Stimulated activated CD8-positive, alpha-beta memory T cell treated with anti-CD3 and anti-CD28 coated beads, Interleukin-12 subunit alpha, Interleukin-12 subunit beta, amount 100 ng/mL, for 1 hour (primary cell): ENCODE data around the gene GUCY1A1.

ENCODE experiments used
- DNase-seq: peaks from one replicate; pipeline ENCODE4 v3.0.0-alpha.2; 2020; ENCODE audit warnings: low read depth

Gene GUCY1A1

GRCh38 chr4:155693015-155693663 lies 26.5 kb downstream of the GUCY1A1 start:
- DNase-seq: no peak

DNA sequence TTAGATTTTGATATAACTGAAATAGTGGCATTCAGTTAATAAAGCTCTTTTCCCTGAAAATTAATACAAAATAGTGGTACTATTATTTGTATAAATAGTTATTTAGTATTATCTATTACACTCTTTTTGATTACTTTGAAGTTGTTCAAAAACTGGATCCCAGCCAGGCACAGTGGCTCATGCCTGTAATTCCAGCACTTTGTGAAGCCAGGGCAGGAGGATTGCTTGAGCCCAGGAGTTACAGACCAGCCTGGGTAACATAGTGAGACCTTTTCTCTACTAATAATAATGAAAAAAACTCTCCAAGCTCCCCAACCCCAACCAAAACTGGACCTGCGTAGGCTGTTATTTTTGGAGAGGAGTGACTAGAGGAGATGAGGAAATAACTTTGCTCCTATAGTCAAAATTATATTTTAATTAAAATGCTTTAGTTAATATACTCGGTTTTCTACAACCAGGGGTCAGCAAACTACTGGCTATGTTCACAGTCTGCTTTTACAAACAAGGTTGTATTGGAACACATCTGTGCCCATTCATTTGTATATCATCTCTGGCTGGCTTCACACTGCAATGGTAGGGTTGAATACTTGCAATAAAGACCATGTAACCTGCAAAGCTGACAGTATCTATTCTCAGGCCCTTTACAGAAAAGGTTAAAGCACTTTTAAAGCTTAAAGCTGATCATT lies 27.6 kb downstream of the GUCY1A1 start:
- no peak for DNase-seq

DNA sequence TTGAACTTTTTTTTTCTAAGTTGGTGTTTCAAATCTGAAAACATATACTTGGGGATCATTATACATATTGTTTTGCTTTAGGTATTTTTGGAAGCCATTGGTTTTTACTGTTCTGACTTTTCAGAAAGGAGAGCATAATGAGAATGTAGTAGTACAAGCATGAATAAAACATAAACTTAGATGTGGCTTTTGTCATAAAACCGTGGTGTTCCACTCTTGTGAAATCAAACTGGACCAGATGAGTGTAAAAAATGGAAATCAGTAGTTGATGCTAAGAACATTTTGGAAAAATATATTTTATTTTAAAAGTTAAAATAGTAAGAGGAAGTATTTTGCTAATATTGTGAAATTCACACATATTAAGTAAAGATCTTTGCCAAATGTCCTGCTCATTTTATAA lies 29.6 kb downstream of the GUCY1A1 start:
- DNase-seq: no peak

DNA sequence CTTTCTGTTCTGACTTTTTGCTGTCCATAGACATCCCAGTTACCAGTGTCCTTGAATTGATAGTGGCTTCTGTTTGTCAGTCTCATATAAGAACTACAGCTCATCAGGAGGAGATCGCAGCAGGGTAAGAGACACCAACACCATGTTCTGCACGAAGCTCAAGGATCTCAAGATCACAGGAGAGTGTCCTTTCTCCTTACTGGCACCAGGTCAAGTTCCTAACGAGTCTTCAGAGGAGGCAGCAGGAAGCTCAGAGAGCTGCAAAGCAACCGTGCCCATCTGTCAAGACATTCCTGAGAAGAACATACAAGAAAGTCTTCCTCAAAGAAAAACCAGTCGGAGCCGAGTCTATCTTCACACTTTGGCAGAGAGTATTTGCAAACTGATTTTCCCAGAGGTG lies 30.1 kb downstream of the GUCY1A1 start:
- no peak for DNase-seq

- no peak for DNase-seq
Measured at GRCh38 chr4:155701827-155702226, 35.2 kb downstream of the GUCY1A1 start.

DNA sequence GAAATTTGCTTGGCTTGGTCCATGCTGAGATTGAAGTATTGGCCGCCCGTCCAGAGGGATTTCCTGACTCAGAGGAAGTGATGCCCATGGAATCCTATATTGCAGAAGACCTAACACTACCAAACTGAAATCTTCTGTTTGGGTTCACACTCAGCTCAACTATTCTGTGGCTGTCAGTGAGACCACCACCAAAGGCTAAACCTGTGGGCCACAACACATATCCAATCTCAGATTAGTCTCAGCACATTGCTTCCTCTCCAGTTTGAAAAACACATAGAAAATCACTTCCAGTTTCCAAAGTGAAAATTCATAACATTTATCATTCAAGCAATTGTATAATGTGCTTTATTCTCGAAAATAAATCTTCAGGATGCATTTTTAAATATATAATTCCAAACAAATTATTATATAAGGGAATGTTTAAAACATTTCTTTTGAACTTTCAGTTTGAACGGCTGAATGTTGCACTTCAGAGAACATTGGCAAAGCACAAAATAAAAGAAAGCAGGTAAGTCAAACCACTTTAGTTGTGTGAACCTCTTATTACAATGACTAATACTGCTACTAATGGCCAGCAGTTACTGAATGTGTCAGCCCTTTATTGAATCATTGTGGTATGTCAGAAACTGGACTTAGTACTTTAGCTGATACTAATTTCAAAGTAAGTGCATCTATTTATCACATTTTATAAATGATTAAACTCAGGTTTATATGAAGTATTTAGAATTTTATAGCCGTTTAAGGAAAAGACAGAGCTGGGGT lies 37.0 kb downstream of the GUCY1A1 start:
- no peak for DNase-seq

DNA sequence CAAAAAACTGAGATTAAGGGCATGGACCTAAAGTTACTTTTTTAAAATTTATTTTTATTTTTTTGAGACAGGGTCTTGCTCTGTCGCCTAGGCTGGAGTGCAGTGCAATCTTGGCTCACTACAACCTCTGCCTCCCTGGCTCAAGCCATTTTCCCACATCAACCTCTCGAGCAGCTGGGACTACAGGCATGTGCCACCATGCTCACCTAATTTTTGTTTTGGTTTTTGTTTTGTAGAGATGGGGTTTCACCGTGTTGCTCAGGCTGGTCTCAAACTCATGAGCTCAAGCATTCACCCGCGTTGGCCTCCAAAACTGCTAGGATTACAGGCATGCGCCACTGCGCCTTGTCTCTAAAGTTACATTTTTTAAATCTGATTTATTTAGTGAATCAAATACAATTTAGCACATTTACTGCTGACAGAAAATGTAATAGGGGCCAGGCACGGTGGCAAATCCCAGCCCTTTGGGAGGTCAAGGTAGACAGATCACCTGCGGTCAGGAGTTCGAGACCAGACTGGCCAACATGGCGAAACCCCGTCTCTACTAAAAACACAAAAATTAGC lies 38.3 kb downstream of the GUCY1A1 start:
- DNase-seq: no peak

DNA sequence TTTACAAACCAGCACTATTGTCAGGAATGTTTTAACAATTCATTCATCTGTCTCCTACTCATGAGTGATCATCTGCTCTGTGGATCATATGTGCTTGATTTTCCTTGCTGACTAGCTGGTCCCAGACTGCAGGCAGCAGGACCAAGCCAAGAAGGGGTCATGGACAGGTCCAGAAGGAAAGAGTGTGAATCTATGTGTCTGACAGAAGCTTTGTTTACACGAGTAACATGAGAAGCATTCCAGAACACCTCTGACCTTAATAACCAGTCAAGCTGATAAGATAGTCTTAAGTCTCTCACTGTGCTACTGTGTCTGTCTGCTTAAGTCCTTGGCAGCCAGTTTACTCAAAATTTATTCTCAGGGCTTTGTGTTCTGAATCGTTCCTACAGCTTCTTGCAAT lies 39.0 kb downstream of the GUCY1A1 start:
- no peak for DNase-seq

- no peak for DNase-seq
Measured at GRCh38 chr4:155706147-155706546, 39.5 kb downstream of the GUCY1A1 start.

- no peak for DNase-seq
Measured at GRCh38 chr4:155707251-155707650, 40.6 kb downstream of the GUCY1A1 start.

DNA sequence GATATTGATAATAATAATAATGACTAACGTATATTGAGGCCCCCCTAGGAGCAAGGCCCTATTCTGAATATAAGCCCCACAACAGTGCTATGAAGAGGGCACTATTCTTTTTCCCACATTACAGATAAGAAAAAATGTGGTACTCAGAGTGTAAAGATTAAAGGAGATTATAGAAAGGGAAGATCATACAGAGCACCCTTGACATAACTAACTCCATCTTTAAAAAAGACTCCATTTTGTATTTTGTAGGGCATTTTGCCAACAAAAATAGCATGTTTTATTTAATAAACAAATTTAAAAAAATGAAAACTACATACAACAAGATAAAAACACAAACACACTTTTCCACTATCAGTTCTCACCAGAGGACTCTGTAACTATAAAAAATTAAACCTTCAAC lies 42.1 kb downstream of the GUCY1A1 start:
- no peak for DNase-seq

DNA sequence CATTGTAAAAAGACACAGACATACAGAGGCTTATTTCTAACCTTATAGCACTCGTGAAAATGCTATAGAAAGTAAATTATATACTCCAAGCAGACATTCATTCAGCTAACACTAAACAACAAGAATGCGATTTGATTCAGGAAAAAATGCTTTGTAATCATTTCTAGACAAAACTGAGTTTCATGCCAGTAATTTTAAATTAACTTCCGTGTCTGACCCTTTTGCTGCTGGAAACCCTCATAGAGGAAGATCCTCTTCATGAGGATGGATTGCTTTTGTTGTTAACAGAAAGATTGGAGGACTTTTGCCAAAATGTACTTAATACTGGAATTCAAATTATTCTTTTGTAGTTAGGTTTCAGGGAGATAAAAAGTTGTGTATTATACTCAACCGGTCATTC lies 43.3 kb downstream of the GUCY1A1 start:
- DNase-seq: no peak

GRCh38 chr4:155711556-155711955 lies 44.9 kb downstream of the GUCY1A1 start:
- DNase-seq: no peak

- DNase-seq: no peak
Measured at GRCh38 chr4:155712846-155713245, 46.2 kb downstream of the GUCY1A1 start.

DNA sequence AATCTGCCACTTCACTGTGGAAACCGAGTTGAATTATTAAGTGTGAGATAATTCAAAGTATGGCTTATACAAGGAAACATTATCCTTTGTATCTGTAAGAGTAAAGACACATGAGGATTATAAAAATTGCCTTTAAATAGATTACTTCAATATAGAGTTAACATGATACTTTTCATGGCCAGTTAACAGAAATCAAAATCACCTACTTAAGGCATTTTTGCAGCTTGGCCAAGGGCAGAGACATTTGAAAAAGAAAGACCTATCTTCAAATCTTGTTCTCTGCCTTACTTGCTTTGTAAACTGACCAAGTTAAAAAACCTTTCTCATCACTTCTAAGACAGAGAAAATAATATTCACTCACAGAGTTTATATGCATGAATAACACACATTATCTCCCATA lies 47.3 kb downstream of the GUCY1A1 start:
- DNase-seq: no peak

- no peak for DNase-seq
Measured at GRCh38 chr4:155722336-155722735, 55.7 kb downstream of the GUCY1A1 start.

- DNase-seq: no peak
Measured at GRCh38 chr4:155722816-155723499, 56.3 kb downstream of the GUCY1A1 start.

DNA sequence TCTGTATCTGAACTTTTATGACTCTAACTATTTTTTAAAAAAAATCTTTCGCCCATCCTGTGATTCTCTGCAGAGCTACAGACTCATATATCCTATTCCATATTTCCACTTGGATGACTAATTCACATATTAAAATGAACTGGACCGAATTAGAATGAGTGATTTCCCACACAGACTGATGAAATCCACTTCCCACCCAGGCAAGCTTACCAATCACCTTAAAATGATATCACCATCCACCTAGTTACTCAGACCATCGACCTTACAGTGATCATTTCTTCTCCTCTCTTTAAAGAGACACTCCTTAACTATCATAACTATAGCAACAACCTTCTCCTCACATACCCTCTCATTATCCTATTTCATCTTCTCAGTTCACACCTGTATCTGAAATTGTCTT lies 58.1 kb downstream of the GUCY1A1 start:
- no peak for DNase-seq

DNA sequence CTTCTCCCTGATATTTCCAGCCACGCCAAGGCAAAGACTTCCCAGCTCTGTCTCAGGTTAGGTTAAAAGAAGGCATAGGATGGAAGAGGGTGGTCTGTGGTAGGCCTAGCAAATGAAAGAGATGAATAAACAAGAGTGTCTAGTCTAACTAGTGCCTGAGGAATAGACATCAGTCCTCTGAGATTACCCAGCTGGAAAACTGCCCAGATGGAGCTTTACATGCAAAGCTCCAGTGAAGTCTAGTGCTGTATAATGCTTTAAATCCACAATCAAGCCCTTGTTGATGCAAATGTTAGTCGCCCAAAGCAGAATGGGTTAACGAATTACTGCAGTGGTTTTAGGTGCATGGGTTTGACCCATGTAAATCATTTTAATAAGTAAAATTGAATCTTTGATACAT lies 67.4 kb downstream of the GUCY1A1 start:
- no peak for DNase-seq

- no peak for DNase-seq
Measured at GRCh38 chr4:155734951-155735350, 68.3 kb downstream of the GUCY1A1 start.

- no peak for DNase-seq
Measured at GRCh38 chr4:155735496-155735895, 68.8 kb downstream of the GUCY1A1 start.

DNA sequence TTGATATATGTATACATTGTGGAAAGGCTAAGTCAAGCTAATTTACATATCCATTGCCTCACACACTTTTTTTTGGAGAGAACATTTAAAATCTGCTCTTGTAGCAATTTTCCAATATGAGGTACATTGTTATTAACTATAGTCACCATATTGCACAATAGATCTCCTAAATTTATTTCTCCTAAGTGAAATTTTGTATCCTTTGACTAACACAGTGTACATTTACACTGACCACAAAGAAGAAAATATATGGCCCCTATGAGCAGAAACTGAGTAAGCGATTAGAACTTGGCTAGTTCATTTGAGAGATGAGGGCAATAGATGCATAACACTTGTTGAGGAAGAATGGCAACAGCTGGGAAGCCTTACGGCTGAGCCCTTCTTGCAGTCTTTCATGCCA lies 71.9 kb downstream of the GUCY1A1 start:
- DNase-seq: no peak
